HepG2 (cell line): ENCODE data around the gene SIT1.

Experiments
- CEBPB ChIP-seq: IDR thresholded peaks from 2 replicates; pipeline ENCODE4 v1.6.1; 2011; ENCODE audit warnings: low read depth, low read length, improper control_type of control experiment, borderline replicate concordance
- E2F1 ChIP-seq: sonication (generic); formaldehyde crosslinking; IDR thresholded peaks from 2 replicates; pipeline ENCODE4 v1.5.0; 2020; ENCODE audit warnings: missing genetic modification reagents
- NFIC ChIP-seq: IDR thresholded peaks from 2 replicates; pipeline ENCODE4 v1.6.1; 2012; ENCODE audit warnings: mild to moderate bottlenecking, low read length, inconsistent platforms
- NFYB ChIP-seq: sonication (generic); formaldehyde crosslinking; IDR thresholded peaks from 2 replicates; pipeline ENCODE4 v1.4.0; 2020; ENCODE audit warnings: missing genetic modification reagents
- POLR2A ChIP-seq, 2 experiments: IDR thresholded peaks; 2 replicates each; pipeline ENCODE4 v1.6.1; 2011; ENCODE audit warnings: low read depth in 2 of 2, low read length in 2 of 2, mild to moderate bottlenecking in 1 of 2, moderate library complexity in 1 of 2; ENCODE audit not compliant: insufficient read depth in 1 of 2
- SRSF1 ChIP-seq: fragments of 200-400 bp; formaldehyde crosslinking; optimal IDR thresholded peaks from 2 replicates; pipeline ENCODE3; 2017; ENCODE audit warnings: mild to moderate bottlenecking, low read depth, low read length, moderate library complexity
- SYNCRIP ChIP-seq: fragments of 200-400 bp; formaldehyde crosslinking; IDR thresholded peaks from 2 replicates; pipeline ENCODE4 v1.6.1; 2018; ENCODE audit warnings: mild to moderate bottlenecking, low read depth, low read length; ENCODE audit not compliant: insufficient read depth
- ZNF253 ChIP-seq: sonication (generic); formaldehyde crosslinking; IDR thresholded peaks from 2 replicates; pipeline ENCODE4 v1.8.0; 2022; ENCODE audit warnings: mild to moderate bottlenecking, missing genetic modification reagents, borderline replicate concordance
- ZNF710 ChIP-seq: sonication (generic); formaldehyde crosslinking; IDR thresholded peaks from 2 replicates; pipeline ENCODE4 v1.5.0; 2020; ENCODE audit warnings: mild to moderate bottlenecking, missing genetic modification reagents, borderline replicate concordance

GRCh38 chr9:35635730-35636129 is 15.0 kb downstream of the SIT1 start:
- no peak for TF ChIP-seq ZNF710 (CRISPR knock-in tag)
- TF ChIP-seq NFYB (CRISPR knock-in tag): no peak
- no peak for TF ChIP-seq ZNF253 (CRISPR knock-in tag)
- TF ChIP-seq NFIC: no peak
- TF ChIP-seq POLR2A (IDR thresholded peaks at IDR 0.05; ENCODE audit: insufficient read depth in 1 of 2, low read depth in 2 of 2, low read length in 2 of 2): no peak
- no peak for TF ChIP-seq SYNCRIP
- TF ChIP-seq SRSF1: no peak
- TF ChIP-seq E2F1: no peak
- TF ChIP-seq CEBPB: no peak
